ENCODE results near the gene NEK3.
"Not testable (repeated sequence)": the region's sequence is repeated elsewhere in the genome, so short reads cannot be mapped to it uniquely, and the experiment has no call there.

The NEK3 gene, protein sequence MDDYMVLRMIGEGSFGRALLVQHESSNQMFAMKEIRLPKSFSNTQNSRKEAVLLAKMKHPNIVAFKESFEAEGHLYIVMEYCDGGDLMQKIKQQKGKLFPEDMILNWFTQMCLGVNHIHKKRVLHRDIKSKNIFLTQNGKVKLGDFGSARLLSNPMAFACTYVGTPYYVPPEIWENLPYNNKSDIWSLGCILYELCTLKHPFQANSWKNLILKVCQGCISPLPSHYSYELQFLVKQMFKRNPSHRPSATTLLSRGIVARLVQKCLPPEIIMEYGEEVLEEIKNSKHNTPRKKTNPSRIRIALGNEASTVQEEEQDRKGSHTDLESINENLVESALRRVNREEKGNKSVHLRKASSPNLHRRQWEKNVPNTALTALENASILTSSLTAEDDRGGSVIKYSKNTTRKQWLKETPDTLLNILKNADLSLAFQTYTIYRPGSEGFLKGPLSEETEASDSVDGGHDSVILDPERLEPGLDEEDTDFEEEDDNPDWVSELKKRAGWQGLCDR

DNA sequence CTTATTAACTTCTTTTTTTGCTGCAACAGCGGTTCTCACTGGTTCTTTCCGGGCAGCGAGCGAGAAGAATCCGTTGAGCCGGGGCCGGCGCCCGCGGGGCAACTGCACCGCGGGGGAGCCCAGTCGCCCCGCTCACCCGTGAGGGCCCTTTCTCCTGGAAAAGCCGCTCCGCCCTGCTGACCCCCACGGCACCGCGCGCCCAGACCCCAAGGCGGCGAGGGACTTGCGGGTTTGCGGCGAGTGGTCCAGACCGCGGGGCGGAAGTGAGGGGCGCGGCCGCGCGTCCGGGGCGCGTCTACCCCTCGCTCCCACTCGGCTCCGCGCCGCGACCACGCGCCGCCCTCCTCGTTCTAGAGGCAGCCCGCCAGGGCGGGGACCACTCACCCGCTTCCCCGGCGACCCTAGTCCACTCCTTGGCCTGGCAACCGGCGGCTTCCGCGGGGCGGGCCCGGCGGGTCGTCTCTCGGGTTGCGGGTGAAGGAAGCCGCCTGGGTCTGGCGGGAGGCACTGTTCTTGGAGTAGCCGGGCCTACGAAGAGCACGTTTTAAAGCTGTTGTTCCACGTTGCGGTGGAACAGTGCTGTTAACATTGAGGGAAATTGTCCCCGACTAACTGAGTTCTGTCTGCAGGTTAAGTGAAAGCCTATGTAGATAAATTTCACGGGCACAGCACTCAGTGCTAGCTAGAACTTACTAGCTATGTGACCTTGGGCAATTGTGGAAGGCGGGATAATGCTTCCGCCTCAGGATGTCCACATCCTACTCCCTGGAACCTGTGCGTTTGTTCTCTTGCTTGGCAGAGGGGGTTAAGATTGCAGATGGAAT, at the start of gene NEK3:
Gene NEK3, minus strand, starts transcription at position 439 of the 824 bp plus-strand sequence. CDS start 3,406 bp downstream, outside the sequence.
- no peak for FAIRE-seq

DNA sequence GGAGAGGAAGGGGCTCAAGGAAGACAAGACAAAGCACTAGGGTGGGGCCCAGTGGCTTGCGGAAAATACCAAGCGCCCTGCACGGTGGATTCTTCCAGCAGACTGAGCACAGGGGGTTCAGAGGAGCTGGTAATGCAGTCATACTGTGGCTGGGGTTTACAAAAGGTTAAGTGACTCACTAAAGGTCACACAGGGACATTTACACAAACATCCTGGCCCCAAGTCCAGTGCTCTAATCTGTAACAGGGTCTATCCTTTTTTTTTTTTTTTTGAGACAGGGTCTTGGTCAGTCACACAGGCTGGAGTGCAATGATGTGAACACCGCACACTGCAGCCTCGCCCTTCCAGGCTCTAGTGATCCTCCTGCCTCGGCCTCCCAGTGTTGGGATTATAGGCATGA, 49.0 kb upstream of the NEK3 start:
- not testable (repeated sequence) for FAIRE-seq

DNA sequence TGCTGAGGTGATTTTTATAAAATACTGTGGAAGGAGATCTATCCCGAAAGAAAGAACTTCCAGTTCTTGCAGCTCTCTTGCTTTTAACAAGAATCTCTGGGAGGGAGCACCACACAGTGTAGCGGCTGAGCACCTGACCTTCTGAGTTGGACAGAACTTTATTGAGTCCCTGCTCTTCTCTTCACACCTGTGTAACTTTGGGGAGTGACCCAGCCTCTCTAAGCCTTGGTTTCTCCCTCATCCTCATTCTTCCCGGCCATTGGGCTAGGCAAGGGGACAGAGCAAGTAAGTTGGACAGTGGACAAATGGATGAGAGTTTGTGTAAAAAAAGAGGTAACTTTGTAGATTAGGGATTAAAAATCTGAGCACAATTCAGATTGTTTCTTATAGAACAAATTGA, 48.5 kb upstream of the NEK3 start:
- not testable (repeated sequence) for FAIRE-seq

DNA sequence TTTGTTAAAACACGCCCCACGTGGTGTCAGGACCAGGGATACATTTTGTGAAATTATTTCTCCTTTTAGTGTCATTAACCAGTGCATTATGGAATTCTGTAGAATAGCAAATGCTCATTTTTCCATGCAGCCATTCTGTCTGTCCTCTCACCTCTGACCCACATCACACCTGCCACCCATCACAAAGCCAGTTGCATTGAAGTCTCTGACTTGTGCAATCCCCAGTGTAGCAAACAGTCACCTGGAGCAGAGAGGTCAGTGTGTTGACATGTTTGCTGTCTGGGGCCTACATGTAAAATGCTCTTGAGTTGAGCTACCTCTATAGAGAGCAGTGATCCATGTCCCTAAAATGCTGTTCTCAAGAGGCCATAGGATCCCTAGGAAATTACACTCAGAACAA, 47.9 kb upstream of the NEK3 start:
- not testable (repeated sequence) for FAIRE-seq

DNA sequence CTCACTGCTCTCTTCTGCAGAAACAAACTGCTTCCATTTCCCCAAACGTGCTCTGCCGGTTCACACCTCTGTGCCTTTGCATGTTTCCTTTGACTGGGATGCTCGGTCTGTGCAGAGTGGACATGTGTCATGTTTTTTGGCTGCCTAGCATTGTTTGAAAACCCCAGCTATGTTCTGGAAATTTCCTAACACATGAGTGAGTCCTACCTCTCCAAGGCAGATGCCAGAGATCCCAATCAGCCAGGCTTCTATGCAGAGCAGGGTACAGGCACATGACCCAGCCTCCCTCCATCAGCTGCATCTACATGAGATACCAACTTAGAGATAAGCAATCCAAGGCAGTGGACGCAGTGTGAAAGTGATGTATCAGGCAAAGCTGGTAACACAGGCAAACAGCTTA, 45.1 kb upstream of the NEK3 start:
- not testable (repeated sequence) for FAIRE-seq

DNA sequence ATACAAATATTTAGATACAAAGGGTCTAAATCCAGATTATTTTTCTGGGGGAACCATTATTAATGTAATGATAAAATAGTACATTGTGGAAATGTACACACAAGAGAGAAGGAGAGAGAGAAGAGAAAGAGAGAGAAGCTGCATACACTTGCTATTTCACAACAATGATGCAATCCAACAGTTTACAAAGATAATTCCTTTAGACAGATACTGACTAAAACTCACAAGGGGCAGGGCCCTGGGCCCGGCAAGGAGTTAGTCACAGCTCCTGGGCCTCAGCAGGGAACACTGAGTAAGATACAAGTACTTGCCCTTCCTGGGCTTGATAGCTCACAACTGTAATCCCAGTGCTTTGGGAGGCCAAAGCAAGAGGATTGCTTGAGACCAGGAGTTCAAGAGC, 44.5 kb upstream of the NEK3 start:
- FAIRE-seq: not testable (repeated sequence)

DNA sequence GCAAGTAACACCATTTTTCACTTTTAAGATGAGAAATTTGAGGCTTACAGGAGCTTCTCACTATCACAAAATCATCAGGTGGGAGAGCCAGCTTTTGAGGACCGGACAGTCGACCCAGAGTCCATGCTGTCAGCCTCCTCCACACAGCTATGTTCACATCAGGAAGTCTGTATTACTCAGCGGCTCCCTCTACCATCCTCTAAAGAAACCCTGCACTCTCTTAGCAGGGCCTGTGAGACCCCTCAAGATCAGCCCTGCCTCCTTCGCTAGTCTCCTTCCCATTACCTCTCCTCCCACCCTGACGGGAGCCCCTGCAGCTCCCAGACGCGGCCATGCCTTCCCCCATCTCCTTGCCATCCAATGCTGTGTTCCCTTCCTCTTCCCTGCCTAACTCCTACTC, 43.1 kb upstream of the NEK3 start:
- not testable (repeated sequence) for FAIRE-seq

DNA sequence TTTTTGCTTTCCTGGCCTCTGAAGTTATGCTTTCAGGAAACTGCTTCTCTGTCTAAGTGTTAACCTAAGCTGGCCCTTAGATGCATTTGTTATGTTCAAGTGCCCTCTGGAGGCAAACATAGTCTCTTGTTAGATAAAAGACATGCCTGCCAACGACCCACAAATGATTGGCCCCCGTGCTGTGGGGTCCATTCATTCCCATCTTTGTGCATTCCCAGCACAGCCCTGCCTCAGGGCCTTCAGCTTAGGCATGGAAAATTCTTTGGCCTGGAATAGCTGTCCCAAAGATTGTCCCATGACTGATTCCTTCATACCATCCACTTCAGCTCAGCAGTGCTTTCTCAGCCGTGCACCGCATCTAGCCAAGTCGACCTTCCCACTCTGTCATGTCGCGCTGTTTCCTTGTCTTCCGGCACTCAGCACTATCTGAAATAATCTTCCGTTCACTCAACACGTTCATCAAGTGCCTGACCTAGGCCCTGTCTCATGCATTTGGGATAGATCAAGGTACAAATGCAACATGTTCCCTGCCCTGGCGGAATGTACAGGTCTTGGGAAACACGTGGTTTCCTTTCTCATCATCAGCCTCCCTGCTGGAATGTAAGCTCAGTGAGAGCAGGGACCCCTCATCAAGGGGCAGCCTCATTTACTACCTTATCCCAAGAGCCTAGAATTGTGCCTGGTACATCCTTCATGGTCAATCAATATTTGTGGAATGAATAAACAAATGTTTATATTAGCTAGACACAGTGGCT, 42.2 kb upstream of the NEK3 start:
- FAIRE-seq: not testable (repeated sequence)

DNA sequence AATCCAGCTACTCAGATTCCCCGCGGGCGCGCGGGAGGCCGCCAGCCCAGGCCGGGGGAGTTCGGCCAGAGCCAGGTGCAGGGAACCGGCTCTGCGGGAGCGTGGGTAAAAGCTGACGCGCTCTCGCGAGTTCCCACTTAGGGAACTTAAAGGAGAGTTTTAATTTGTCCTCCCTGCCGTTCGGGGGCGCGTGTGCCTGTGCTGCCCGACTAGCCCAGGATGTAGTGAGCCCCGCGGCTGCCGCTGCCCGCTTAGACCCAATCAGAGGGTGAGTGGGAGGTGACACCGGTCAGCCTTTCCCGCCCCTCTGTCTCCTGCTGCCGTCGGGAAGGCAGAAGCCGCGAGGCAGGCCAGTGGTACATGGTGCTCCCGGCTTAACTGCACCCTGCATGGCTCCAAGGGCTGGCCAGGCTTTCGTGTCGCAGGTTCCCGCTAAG, 36.0 kb upstream of the NEK3 start:
- no peak for FAIRE-seq

DNA sequence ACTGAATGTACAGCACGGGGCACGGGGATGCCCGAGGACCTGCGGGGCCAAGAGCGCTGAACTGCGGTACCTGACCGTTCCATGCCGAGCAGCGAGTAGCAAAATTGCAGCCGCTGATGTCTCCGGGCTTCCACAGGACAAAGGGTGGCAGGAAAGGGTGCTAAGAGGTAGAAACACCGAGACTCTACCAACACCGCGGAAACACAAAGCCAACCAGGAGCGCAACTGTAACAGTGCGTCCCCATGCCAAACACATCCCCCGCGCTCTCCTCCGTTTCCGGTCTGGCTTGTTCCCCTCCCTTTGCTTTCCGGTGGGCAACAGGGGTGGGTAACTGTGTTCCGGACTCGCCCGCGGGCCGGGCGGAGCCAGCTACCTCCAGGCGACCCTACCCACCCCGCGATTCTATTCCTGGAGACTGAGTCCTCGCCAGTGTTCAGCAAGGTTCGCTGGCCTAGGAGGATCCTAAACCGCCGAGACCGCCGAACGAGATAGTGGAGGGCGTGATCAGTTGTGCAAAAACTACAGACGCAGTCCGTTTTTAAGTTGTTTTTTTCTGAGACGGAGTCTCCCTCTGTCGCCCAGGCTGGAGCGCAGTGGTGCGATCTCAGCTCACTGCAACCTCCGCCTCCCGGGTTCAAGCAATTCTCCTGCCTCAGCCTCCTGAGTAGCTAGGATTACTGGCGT, 34.9 kb upstream of the NEK3 start:
- FAIRE-seq: no peak

DNA sequence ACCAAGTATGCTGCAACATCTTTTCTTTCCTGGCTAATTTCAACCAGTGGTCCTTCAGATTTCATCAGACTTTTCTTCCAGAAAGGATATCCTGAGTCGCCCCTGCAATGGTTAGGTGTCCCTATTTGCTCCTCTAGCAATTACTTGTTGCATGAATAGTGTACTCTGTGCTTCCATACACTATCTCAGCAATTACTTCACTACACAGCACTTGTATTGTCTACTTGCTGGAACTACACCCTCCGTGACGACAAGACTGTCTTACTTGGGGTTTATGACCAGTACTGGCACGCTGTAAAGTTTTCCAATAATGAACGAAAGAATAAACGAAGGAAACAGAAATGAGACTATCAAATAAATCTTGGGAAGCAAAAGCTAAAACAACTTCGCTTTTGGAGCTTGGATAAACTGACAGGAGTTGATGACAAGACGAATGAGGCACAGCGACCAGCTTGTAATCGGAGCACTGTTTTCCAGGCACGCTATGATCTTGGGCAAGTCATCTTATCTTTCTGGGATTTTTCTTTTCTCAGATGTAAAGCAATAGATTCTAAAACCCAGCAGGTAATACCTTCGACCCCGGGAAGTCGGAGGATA, 34.3 kb upstream of the NEK3 start:
- not testable (repeated sequence) for FAIRE-seq

DNA sequence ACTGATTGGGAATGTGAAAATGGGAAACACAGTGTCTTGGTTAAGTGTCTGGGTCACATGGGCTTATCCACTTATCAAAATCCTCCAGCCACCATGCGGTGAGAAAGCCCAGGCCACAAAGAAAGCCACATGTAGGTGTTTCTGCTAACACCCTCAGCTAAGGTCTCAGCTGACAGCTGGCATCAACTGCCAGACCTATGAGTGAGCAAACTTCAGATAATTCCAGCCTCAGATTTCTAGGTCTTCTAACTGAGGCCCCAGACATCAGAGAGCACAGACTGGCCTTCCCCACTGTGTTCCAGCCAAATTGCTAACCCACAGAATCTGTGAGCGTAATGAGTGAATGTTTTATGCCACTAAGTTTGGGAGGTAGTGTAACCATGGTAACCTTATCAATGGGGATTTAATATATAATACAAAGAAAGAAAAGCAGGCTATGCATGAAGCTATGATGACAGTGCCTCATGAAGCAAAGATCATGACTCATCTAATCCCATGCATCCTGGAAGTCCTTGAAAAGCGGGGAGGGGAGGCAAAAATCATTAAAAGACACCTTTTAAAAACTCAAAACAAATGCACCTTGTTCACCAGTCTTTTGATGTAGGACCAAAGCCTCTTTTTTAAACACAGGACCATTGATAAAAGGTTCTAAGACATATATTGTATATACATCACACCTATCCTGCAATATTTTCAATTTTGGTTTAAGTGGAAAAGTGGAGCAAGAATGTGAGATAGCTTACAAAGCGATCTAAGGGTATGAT, 28.2 kb upstream of the NEK3 start:
- peak; percentile 90 for FAIRE-seq

DNA sequence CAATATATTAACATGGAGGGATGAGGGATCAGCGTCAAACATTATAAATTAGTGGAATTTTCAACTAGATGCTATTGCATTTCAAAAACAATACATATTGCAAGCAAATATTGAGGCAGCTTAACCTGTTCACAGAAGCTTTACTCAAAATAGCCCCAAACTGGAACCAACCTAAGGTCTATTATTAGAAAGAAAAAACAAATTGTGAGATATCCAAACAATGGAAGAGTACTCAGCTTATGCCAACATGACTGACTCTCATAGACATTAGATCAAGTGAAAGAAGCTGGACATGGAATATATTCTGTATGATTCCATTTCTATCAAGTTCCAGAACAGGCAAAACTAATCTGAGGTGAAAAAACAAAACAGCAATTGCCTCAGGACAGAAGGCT, 27.6 kb upstream of the NEK3 start:
- no peak for FAIRE-seq

DNA sequence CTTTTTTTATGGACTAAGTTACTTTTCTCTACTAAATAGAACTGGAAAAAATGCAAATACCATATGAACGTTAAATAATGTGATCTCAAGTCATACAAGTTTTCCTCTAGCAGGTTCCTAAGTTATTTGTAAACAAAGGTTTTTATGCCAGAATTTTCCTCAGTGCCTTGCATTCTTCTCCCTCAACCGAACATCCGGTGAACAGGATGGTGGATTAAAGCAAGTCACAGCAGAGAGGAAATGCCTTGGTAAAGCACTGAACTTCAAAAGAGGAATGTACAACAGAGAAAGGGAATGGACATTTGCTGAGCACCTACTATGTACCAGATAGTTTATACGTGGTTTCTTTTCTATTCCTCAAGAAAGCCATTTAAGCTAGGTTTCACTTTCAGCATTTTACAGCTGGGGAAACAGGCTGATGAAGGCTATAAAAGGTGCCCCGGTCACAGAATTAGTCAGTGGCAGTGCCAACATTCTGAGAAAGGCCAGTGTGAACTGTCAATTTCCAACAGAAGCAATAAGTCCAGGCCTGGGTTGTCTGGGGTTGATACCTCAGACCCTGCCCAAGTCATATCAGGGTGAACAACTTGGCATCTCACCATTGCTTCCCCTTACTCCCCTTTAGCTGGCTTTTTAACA, 22.0 kb upstream of the NEK3 start:
- FAIRE-seq: not testable (repeated sequence)

DNA sequence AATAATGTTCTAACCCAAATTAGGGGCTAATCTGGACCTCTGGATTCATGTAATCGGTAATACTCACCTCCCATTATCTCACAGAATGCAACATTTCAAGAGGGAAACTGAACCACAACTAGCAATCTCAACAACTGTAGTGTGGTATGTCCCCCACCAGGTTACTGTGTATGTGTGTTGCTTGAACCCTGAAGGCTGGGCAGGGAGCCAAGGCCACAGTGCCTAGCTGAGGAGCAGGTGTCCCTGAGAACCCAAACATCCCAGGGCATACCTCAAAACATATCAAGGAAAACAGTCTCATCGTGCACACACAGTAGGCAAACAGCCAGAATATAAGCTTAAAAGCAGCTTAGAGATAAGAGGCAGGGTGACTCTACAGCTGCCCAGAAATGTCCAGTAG, 20.5 kb upstream of the NEK3 start:
- no peak for FAIRE-seq

DNA sequence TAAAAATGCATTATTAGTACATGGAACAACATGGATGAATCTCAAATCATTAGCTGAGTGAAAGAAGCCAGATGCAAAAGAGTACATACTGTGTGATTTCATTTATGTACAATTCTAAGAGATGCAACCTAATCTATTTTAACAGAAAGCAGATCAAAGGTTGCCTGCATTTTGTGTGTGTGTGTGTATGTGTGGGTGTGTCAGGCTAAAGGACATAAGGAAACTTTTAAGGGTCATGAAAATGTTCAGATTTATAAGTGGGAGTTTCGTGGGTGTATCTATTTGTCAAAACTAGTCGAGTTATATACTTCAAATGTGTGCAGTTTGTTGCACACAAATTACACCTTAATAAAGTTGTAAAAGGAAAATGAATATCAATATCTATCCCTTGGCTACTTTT, 17.9 kb upstream of the NEK3 start:
- no peak for FAIRE-seq

DNA sequence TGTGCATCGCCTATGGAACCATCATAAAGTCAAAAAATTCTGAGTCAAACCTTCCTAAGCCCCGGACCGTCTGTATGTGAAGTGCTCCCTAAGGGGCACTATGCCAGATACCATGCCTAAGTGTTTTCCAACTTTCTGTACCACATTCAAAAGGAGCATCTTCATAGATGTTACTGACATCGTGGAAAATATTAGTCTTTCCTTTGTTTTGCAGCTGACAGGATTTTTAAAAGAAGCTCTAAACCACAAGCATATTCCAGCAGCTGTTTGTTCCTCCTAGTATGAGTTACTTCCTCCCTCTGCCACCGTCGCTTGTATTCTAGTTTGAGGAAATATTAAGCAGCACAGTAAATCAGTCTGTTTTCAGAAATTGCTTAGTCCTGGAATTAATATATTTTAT, 14.6 kb upstream of the NEK3 start:
- peak; percentile 70 for FAIRE-seq

DNA sequence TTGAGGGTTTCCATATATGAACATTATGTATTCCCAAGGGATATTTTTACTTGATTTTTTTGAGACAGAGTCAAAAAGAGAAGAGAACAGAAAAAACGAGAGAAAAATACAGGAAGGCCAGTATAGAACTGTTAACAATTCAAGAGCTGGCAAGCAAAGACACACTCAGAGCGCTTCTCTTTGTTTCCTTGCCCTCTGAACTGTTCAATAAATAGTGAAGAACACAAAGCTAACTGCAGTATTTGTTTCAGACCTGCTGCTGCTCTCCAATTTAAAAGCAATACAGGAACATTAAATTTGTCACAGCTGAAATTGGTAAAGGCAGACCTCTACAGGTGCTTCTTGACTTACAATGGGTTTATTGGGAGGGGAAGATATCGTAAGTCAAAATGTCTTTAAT, 14.0 kb upstream of the NEK3 start:
- no peak for FAIRE-seq

DNA sequence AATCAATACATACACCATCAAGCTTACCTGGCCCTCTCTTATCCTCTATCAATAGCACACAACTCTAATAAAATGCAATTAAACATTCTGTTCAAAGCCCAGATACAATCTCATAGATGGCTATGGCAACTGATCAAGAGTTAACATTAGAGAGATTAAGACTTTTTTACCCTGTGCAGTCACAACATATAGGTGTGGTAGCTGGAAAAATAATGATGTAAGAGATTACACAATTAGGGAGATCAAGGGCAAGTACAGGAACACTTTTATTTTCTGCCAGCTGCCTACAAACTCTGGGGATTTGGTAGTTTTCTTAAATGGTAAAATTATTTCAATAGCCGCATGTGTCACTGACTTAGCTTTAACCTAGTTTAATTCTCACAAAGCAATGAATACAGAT, 12.3 kb upstream of the NEK3 start:
- FAIRE-seq: not testable (repeated sequence)

DNA sequence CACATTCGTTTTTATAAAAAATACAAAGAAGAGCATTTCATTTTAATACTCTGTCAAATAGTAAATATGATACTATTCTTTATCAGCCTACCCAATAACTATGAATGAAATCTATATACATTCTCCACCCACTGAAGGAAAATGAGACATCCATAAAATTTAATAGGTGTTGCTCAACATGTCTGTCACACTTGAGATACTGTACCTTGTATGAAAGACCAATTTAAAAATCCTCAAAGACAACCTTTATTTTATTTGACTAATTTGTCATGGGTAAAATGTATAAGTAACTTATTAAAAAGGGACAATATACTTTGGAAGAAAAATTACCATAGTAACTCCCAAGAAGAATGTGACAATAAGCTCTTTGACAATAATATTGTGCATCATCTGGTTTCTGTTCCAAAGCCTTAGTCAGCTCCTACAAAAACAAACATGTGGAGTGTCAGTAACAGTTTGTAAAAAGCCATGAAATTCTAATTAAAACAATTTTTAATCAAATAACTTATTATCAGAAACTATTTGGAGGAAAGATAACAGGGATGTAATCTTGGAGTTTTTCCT, 11.5 kb upstream of the NEK3 start:
- FAIRE-seq: peak; percentile 81
